Mesendoderm (in vitro differentiated cells): ENCODE data around the gene DPYSL4.

Experiments
- DNase-seq: peaks from one replicate; pipeline ENCODE4 v3.0.0; 2013
- H2AK5ac ChIP-seq: 2 replicates; pipeline ENCODE4 v1.6.1; 2013; ENCODE audit warnings: low read length, inconsistent platforms
- H2BK120ac ChIP-seq: 2 replicates; pipeline ENCODE4 v1.6.1; 2013; ENCODE audit warnings: low read depth, mild to moderate bottlenecking, low read length, moderate library complexity, mixed read lengths
- H2BK15ac ChIP-seq: replicated peaks from 2 replicates; pipeline ENCODE4 v1.6.1; 2013; ENCODE audit warnings: low read depth, mild to moderate bottlenecking, moderate library complexity
- H2BK5ac ChIP-seq: 2 replicates; pipeline ENCODE4 v1.6.1; 2013; ENCODE audit warnings: low read length, inconsistent platforms
- H3K18ac ChIP-seq: 2 replicates; pipeline ENCODE4 v1.6.1; 2013; ENCODE audit warnings: mild to moderate bottlenecking, low read length, mixed read lengths
- H3K23ac ChIP-seq: one replicate; pipeline ENCODE4 v1.6.1; 2013; ENCODE audit warnings: low read length
- H3K27ac ChIP-seq: 2 replicates; pipeline ENCODE4 v1.5.1; 2013; ENCODE audit warnings: low read depth, mild to moderate bottlenecking, inconsistent platforms, low read length, moderate library complexity
- H3K27me3 ChIP-seq: 2 replicates; pipeline ENCODE4 v1.6.1; 2013; ENCODE audit warnings: low read length, control low read depth, mild to moderate bottlenecking, inconsistent platforms; ENCODE audit not compliant: insufficient read depth, poor library complexity
- H3K36me3 ChIP-seq: 2 replicates; pipeline ENCODE4 v1.6.1; 2013; ENCODE audit warnings: low read length, inconsistent platforms; ENCODE audit not compliant: control insufficient read depth, insufficient read depth
- H3K4ac ChIP-seq: one replicate; pipeline ENCODE4 v1.6.1; 2013; ENCODE audit warnings: low read depth, mild to moderate bottlenecking, low read length, moderate library complexity
- H3K4me1 ChIP-seq: 2 replicates; pipeline ENCODE4 v1.6.1; 2013; ENCODE audit warnings: low read depth, low read length, inconsistent platforms; ENCODE audit not compliant: control insufficient read depth
- H3K4me2 ChIP-seq: 2 replicates; pipeline ENCODE4 v1.6.1; 2013; ENCODE audit warnings: low read length
- H3K4me3 ChIP-seq: 2 replicates; pipeline ENCODE4 v1.5.1; 2013; ENCODE audit warnings: mild to moderate bottlenecking, low read length
- H3K56ac ChIP-seq: one replicate; pipeline ENCODE4 v1.6.1; 2013; ENCODE audit warnings: low read length
- H3K79me1 ChIP-seq: 2 replicates; pipeline ENCODE4 v1.6.1; 2013; ENCODE audit warnings: low read length, inconsistent platforms
- H3K79me2 ChIP-seq: 2 replicates; pipeline ENCODE4 v1.6.1; 2013; ENCODE audit warnings: mild to moderate bottlenecking, low read length; ENCODE audit not compliant: control insufficient read depth, insufficient read depth
- H3K9ac ChIP-seq: 2 replicates; pipeline ENCODE4 v1.6.1; 2013; ENCODE audit warnings: low read length, inconsistent platforms
- H4K5ac ChIP-seq: one replicate; pipeline ENCODE4 v1.6.1; 2013; ENCODE audit warnings: low read length
- H4K8ac ChIP-seq: one replicate; pipeline ENCODE4 v1.6.1; 2013; ENCODE audit warnings: low read depth, mild to moderate bottlenecking, control low read depth, low read length, moderate library complexity
- WGBS: extraction: QIAGEN DNeasy Blood & Tissue Kit; methylation state at CpG from one replicate; pipeline ENCODE4 v1.1.7; 2013; ENCODE audit warnings: low lambda C conversion rate, missing lambda C conversion rate; ENCODE audit not compliant: insufficient coverage; ENCODE audit errors: extremely low coverage; 5-methylcytosine and 5-hydroxymethylcytosine counted together

Gene DPYSL4

DNA sequence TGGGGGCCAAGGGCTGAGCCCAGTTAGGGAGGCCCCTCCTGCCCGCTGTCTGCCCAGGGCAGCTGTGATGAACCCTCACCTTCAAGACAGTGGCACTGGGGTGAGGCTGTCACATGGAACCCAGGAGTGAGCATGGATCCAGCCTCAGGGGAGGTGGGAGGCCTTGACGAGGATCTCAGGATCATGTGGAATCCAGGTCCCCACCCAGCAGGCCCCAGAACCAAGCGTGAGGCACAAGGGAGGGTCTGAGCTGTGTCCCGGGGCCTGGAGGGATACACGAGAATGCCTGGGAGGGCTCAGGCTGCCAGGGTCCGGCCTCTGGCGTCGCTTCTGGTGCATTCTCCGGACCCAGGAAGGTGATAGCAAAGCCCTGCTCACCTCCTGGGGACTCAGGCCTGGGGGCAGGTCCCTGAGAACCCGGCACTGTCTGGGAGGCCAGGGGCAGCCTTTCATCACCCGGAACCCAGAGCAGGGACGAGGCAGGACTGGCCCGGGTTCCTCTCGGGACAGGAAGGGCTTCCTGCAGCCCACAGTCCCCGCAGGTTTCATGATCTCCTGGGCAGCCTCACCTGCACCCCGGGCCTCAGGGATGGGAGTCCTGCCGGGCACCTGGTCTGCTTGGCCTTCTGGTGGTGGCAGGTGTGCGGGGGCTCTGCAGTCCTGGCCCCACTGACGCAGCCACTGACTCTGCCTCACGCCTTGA is 17.5 kb downstream of the DPYSL4 start:
- Histone ChIP-seq H3K4ac (no peak overlapping the region), H3K18ac (no peak overlapping the region), H3K4me2 (no peak overlapping the region), H3K27me3 (no peaks in the 10 kb centered on the region), H3K9ac (no peak overlapping the region), H3K4me1 (no peaks in the 10 kb centered on the region), H3K79me2 (no peaks in the 10 kb centered on the region), H2BK120ac (no peak overlapping the region), H3K23ac (no peak overlapping the region), H2BK5ac (no peak overlapping the region), H2AK5ac (no peak overlapping the region), H4K5ac (no peak overlapping the region), H3K4me3 (no peak overlapping the region), H3K79me1 (no peaks in the 10 kb centered on the region), H3K27ac (no peak overlapping the region), H3K36me3 (no peaks in the 10 kb centered on the region), H4K8ac (no peak overlapping the region), H3K56ac (no peak overlapping the region), H2BK15ac (no peak overlapping the region)
- no CpG with 5 or more reads among the region's 20 CpGs for WGBS
- DNase-seq, result no peak

DNA sequence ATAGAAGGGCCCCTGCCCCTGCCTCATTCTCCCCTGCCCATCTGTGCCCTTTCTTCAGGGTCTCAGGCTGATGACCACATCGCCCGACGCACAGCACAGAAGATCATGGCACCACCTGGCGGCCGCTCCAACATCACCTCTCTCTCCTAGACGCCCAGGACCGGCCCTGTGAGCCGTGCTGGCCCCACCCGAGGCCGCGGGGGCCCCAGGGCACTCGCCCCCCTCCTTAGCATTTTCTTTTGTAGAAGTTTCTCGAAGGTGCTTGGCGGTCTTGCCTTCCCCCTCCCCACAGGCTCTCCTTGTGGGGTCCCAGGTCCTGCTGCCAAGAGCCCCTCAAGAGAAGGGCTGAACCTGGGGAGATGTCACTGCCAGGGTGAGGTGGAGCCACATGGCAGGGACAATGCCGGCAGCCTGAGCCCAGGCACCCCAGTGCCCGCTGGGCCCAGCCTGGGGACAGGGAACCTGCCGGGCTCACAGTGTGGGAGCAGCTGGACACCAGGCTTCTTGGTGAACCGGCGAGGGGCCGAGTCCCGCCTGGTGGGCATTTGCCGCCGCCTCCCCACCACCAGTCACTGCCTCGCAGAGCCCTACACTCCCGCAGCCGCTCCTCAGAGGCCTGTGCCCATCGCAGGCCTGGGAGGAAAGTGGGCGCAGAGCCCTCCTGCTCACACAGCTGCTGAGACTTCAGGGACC is 18.2 kb downstream of the DPYSL4 start:
- Histone ChIP-seq H4K8ac (no peak overlapping the region), H3K36me3 (no peaks in the 10 kb centered on the region), H4K5ac (no peak overlapping the region), H3K79me2 (no peaks in the 10 kb centered on the region), H3K56ac (no peak overlapping the region), H3K23ac (no peak overlapping the region), H3K4ac (no peak overlapping the region), H3K27ac (no peak overlapping the region), H2BK5ac (no peak overlapping the region), H3K4me3 (no peak overlapping the region), H3K4me2 (no peak overlapping the region), H2BK15ac (no peak overlapping the region), H3K79me1 (no peaks in the 10 kb centered on the region), H3K18ac (no peak overlapping the region), H3K4me1 (no peaks in the 10 kb centered on the region), H2BK120ac (no peak overlapping the region), H3K27me3 (no peaks in the 10 kb centered on the region), H2AK5ac (no peak overlapping the region), H3K9ac (no peak overlapping the region)
- DNase-seq, result no peak
- no CpG with 5 or more reads among the region's 28 CpGs for WGBS

DNA sequence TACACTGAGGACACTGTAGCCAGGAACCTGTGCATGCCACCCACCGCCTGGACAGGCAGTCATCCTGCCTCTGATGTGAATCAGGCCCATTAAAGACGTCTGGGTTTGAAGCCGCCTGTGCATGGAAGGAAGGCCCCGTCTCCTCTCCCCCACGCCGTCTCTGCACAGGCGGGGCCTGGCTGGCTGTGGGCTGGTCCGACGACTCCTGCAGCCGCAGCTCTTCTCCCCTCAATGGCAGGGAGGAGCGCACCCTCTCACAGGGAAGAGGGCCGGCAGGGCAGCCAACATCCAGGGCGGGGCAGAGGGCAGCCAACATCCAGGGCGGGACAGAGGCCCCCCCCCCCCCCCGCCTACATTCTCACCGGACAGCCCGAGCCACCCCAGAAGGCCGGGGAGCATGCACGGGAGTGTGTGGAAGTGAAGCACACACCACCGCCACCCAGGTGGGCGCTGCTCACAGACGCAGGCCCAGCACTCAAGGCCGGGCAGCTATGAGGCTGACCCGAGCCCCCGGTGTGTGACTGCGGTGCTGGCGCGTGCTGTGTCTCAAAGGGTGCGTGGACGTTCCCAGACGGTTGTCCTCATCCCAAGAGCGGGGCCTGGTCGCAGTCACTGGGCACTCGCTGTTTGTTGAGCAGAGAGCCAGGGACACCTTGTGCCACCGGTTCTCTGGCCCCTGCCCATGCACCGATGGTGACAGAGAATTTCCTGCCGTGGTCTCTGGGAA is 19.1 kb downstream of the DPYSL4 start:
- Histone ChIP-seq H3K23ac (no peak overlapping the region), H3K79me2 (no peaks in the 10 kb centered on the region), H2AK5ac (no peak overlapping the region), H3K79me1 (no peaks in the 10 kb centered on the region), H3K4me3 (no peak overlapping the region), H3K4me1 (no peaks in the 10 kb centered on the region), H2BK120ac (no peak overlapping the region), H3K4ac (no peak overlapping the region), H3K4me2 (no peak overlapping the region), H2BK5ac (no peak overlapping the region), H3K36me3 (no peaks in the 10 kb centered on the region), H3K56ac (no peak overlapping the region), H3K27ac (no peak overlapping the region), H3K27me3 (no peaks in the 10 kb centered on the region), H4K5ac (no peak overlapping the region), H3K9ac (no peak overlapping the region), H2BK15ac (no peak overlapping the region), H4K8ac (no peak overlapping the region), H3K18ac (no peak overlapping the region)
- no CpG with 5 or more reads among the region's 37 CpGs for WGBS
- no peak for DNase-seq

DNA sequence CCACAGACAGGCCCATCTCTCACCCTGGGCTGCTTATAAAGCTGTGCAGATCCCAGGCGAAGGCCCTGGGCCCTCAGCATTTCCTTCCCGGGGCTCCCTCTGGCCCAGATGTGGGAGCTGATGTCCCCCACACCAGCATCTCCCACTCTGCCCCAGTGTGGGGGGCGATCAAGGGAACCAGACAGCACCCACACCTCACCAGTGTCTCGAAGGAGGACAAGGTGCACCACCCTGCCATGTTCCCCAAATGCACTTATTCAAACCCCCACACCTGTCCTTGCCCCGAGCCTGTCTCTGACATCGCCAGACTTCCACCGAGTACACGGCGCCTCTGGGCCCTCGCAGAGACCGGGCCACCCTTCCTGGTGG is 19.6 kb downstream of the DPYSL4 start:
- no peaks in the 10 kb centered on the region for H3K36me3 ChIP-seq
- no peak overlapping the region for H3K4me3 ChIP-seq
- no peaks in the 10 kb centered on the region for H3K27me3 ChIP-seq
- H4K5ac ChIP-seq, result no peak overlapping the region
- H3K79me1 ChIP-seq, result no peaks in the 10 kb centered on the region
- no peak overlapping the region for H2AK5ac ChIP-seq
- no peaks in the 10 kb centered on the region for H3K79me2 ChIP-seq
- H3K4ac ChIP-seq, result no peak overlapping the region
- no peak overlapping the region for H3K9ac ChIP-seq
- H4K8ac ChIP-seq, result no peak overlapping the region
- no peak overlapping the region for H3K18ac ChIP-seq
- H3K4me2 ChIP-seq, result no peak overlapping the region
- DNase-seq, result no peak
- no peak overlapping the region for H3K23ac ChIP-seq
- no peaks in the 10 kb centered on the region for H3K4me1 ChIP-seq
- no peak overlapping the region for H3K56ac ChIP-seq
- no peak overlapping the region for H3K27ac ChIP-seq
- no peak overlapping the region for H2BK5ac ChIP-seq
- WGBS, result no CpG with 5 or more reads among the region's 11 CpGs
- H2BK15ac ChIP-seq, result no peak overlapping the region
- no peak overlapping the region for H2BK120ac ChIP-seq

DNA sequence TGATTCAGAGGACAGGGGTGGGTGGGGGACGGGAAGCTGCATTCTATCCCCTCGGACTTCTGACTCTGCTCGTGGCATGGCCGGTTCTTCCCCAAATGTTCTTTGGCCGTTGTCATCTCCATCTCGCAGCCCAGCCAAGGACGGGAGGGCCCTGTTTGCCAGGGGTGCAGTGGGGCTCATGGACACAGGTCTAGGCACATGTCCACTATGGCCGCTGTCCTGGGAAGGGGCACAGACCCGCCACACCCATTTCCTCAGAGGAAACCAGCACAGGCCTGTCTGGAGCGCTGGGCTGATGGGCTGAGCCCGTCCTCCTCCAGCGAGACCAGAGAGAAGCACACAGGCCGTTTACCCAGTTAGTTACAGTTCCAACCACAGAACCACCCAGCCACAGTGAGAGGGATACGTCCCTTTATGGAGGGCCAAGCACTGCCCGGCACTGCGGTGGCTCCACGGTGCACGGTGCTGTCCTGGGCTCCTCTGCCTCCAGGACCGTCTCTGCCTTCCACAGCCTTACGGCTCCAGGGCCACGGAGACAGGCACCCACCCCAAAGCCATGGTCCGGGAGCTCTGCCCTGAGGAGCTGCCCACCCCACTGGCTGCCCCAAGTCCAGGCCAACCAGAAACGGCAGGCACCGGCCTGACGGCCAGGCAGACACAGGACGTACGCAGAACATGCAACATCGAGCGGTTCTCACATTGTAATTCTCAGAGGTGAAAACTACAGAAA is 20.2 kb downstream of the DPYSL4 start:
- Histone ChIP-seq H3K4me1 (no peaks in the 10 kb centered on the region), H3K79me2 (no peaks in the 10 kb centered on the region), H2BK120ac (no peak overlapping the region), H3K27ac (no peak overlapping the region), H3K4me3 (no peak overlapping the region), H4K5ac (no peak overlapping the region), H3K18ac (no peak overlapping the region), H3K56ac (no peak overlapping the region), H3K23ac (no peak overlapping the region), H3K79me1 (no peaks in the 10 kb centered on the region), H2BK15ac (no peak overlapping the region), H3K4ac (no peak overlapping the region), H3K9ac (no peak overlapping the region), H3K36me3 (no peaks in the 10 kb centered on the region), H2BK5ac (no peak overlapping the region), H3K4me2 (no peak overlapping the region), H3K27me3 (no peaks in the 10 kb centered on the region), H2AK5ac (no peak overlapping the region), H4K8ac (no peak overlapping the region)
- WGBS, result no CpG with 5 or more reads among the region's 29 CpGs
- DNase-seq, result no peak
